HepG2 (cell line): ENCODE data around the gene TAF6. TPM values are rescaled to one million over a fixed set of nuclear protein-coding genes. Genes with fewer than 3 reads are reported as not detected.
A peak's percentile ranks its signal among the peaks of the same experiment; 100 is the strongest.

ENCODE experiments used
- AGO1 ChIP-seq: fragments of 200-400 bp; formaldehyde crosslinking; IDR thresholded peaks from 2 replicates; pipeline ENCODE4 v1.6.1; 2017; ENCODE audit warnings: mild to moderate bottlenecking, low read depth, low read length, moderate library complexity; ENCODE audit not compliant: poor library complexity, severe bottlenecking
- BRD4 ChIP-seq: sonication (generic); formaldehyde crosslinking; IDR thresholded peaks from 2 replicates; pipeline ENCODE4 v1.4.0; 2020; ENCODE audit warnings: missing genetic modification reagents
- FOXK1 ChIP-seq: sonication (generic); formaldehyde crosslinking; IDR thresholded peaks from 2 replicates; pipeline ENCODE4 v1.4.0; 2020; ENCODE audit warnings: low read depth, missing genetic modification reagents, borderline replicate concordance
- GATAD2A ChIP-seq: IDR thresholded peaks from 2 replicates; pipeline ENCODE4 v1.6.1; 2016
- HMGXB4 ChIP-seq, 2 experiments: sonication (generic) in 1 of 2; formaldehyde crosslinking in 1 of 2; IDR thresholded peaks; 2 replicates each; pipeline versions ENCODE4 v1.4.0 to v1.6.1; 2018 to 2020; ENCODE audit warnings: missing genetic modification reagents in 2 of 2, borderline replicate concordance in 1 of 2, low read depth in 1 of 2, mild to moderate bottlenecking in 1 of 2, missing biosample characterization in 1 of 2
- IRF9 ChIP-seq: sonication (generic); formaldehyde crosslinking; IDR thresholded peaks from 2 replicates; pipeline ENCODE4 v1.8.0; 2022; ENCODE audit warnings: missing genetic modification reagents, mild to moderate bottlenecking, borderline replicate concordance
- KAT7 ChIP-seq: IDR thresholded peaks from 2 replicates; pipeline ENCODE4 v1.6.1; 2018; ENCODE audit warnings: borderline replicate concordance, missing compliant biosample characterization
- MAZ ChIP-seq, 2 experiments: sonication (generic) in 1 of 2; formaldehyde crosslinking in 1 of 2; IDR thresholded peaks; 2 replicates each; pipeline versions ENCODE4 v1.5.0 to v1.6.1; 2012 to 2020; ENCODE audit warnings: low read depth in 2 of 2, mild to moderate bottlenecking in 2 of 2, borderline replicate concordance in 1 of 2, improper control_type of control experiment in 1 of 2, low read length in 1 of 2, missing genetic modification reagents in 1 of 2, moderate library complexity in 1 of 2
- MTERF4 ChIP-seq: sonication (generic); formaldehyde crosslinking; IDR thresholded peaks from 2 replicates; pipeline ENCODE4 v1.8.0; 2023; ENCODE audit warnings: mild to moderate bottlenecking, missing genetic modification reagents
- MYNN ChIP-seq: sonication (generic); formaldehyde crosslinking; IDR thresholded peaks from 2 replicates; pipeline ENCODE4 v1.4.0; 2020; ENCODE audit warnings: mild to moderate bottlenecking, low read depth, missing genetic modification reagents
- NCOR1 ChIP-seq: fragments of 200-600 bp; sonication (generic); IDR thresholded peaks from 2 replicates; pipeline ENCODE4 v1.7.0; 2017; ENCODE audit warnings: antibody characterized with exemption, low read length, borderline replicate concordance
- NFATC3 ChIP-seq: sonication (generic); formaldehyde crosslinking; IDR thresholded peaks from 2 replicates; pipeline ENCODE4 v1.5.1; 2020; ENCODE audit warnings: mild to moderate bottlenecking, missing genetic modification reagents
- PAX8 ChIP-seq: sonication (generic); formaldehyde crosslinking; IDR thresholded peaks from 2 replicates; pipeline ENCODE4 v1.8.0; 2022; ENCODE audit warnings: mild to moderate bottlenecking, missing genetic modification reagents, borderline replicate concordance
- RAD21 ChIP-seq: fragments of 450-650 bp; formaldehyde crosslinking; IDR thresholded peaks from 2 replicates; pipeline ENCODE4 v1.5.0; 2020; ENCODE audit warnings: mild to moderate bottlenecking
- SMYD3 ChIP-seq: sonication (generic); formaldehyde crosslinking; IDR thresholded peaks from 2 replicates; pipeline ENCODE4 v1.8.1; 2023; ENCODE audit warnings: mild to moderate bottlenecking, missing genetic modification reagents
- ZBTB2 ChIP-seq: sonication (generic); formaldehyde crosslinking; IDR thresholded peaks from 2 replicates; pipeline ENCODE4 v1.8.0; 2022; ENCODE audit warnings: low read depth, missing genetic modification reagents
- ZBTB25 ChIP-seq: IDR thresholded peaks from 2 replicates; pipeline ENCODE4 v1.6.1; 2018; ENCODE audit warnings: missing genetic modification reagents
- ZNF607 ChIP-seq: sonication (generic); formaldehyde crosslinking; IDR thresholded peaks from 2 replicates; pipeline ENCODE4 v1.5.1; 2020; ENCODE audit warnings: missing genetic modification reagents, mild to moderate bottlenecking, borderline replicate concordance
- ZNF644 ChIP-seq: IDR thresholded peaks from 2 replicates; pipeline ENCODE4 v1.6.1; 2016; ENCODE audit warnings: low read depth
- ZNF672 ChIP-seq: sonication (generic); formaldehyde crosslinking; IDR thresholded peaks from 2 replicates; pipeline ENCODE4 v1.8.1; 2022; ENCODE audit warnings: missing genetic modification reagents
- ZSCAN12 ChIP-seq: sonication (generic); formaldehyde crosslinking; IDR thresholded peaks from 2 replicates; pipeline ENCODE4 v1.9.0; 2021; ENCODE audit warnings: mild to moderate bottlenecking, missing genetic modification reagents
- polyA plus RNA-seq, 8 experiments: library from polyadenylated mRNA; depleted of rRNA in 3 of 8; stranded (reverse) in 7 of 8; unstranded in 1 of 8; fragments of >200 nt; fragmentation: Illumina TruSeq in 4 of 8; extraction: Trizol in 4 of 8; gene quantifications; 2 replicates each; pipeline versions ENCODE4 v1.2.1 to v1.2.3, GENCODE V29; 2011 to 2016; ENCODE audit warnings: low read depth in 4 of 8, missing spikeins in 1 of 8, mixed read lengths in 1 of 8; ENCODE audit not compliant: insufficient read depth in 1 of 8
- total RNA-seq, 5 experiments: library from RNA; depleted of rRNA; stranded (reverse); fragments of >200 nt; fragmentation: Illumina TruSeq; extraction: Trizol; gene quantifications; 2 replicates each; pipeline ENCODE4 v1.2.3, GENCODE V29; 2016; ENCODE audit warnings: low read depth in 1 of 5

Gene TAF6
- total and polyA plus RNA-seq, 2 of the 13 experiments (the other 11 are each of a cell fraction or from before 2014, with no cell fraction given): 12.9 to 18.8 TPM

- TF ChIP-seq MAZ (IDR thresholded peaks at IDR 0.05; ENCODE audit: borderline replicate concordance, low read depth, low read length) (peak; percentile 88), MAZ (CRISPR knock-in tag; IDR thresholded peaks at IDR 0.05; ENCODE audit: low read depth) (peak; percentile 87; the same call in 1 of the 2 replicates), ZBTB2 (CRISPR knock-in tag) (peak; percentile 41; the same call in 1 of the 2 replicates), AGO1 (peak; percentile 76), RAD21 (CRISPR knock-in tag) (no peak), ZNF607 (CRISPR knock-in tag) (peak; percentile 28; the same call in 1 of the 2 replicates), NFATC3 (CRISPR knock-in tag) (peak; percentile 26; the same call in 1 of the 2 replicates), PAX8 (CRISPR knock-in tag) (no peak), SMYD3 (CRISPR knock-in tag) (no peak), MYNN (CRISPR knock-in tag) (no peak; the same call in 1 of the 2 replicates), ZNF672 (CRISPR knock-in tag) (no peak), BRD4 (CRISPR knock-in tag) (peak; percentile 74), GATAD2A (CRISPR knock-in tag) (peak; percentile 24; the same call in 1 of the 2 replicates), ZNF644 (no peak), ZBTB25 (CRISPR knock-in tag) (peak; percentile 66), FOXK1 (CRISPR knock-in tag) (no peak), MTERF4 (CRISPR knock-in tag) (no peak), IRF9 (CRISPR knock-in tag) (peak; percentile 34; the same call in 1 of the 2 replicates), KAT7 (CRISPR knock-in tag) (peak; percentile 31; the same call in 1 of the 2 replicates), NCOR1 (no peak), ZSCAN12 (CRISPR knock-in tag) (no peak; the same call in 1 of the 2 replicates), HMGXB4 (CRISPR knock-in tag; IDR thresholded peaks at IDR 0.05; ENCODE audit: borderline replicate concordance in 1 of 2, low read depth in 1 of 2) (peak in 1 of 2 experiments; percentile 41; a peak in 1 of 4 replicates)
Observed at GRCh38 chr7:100119072-100119969, at the start of gene TAF6, which contains the start of gene CNPY4 (continued).
